GM12891 (cell line): ENCODE measurements around the gene GNB1.

Experiments
- POLR2A ChIP-seq: IDR thresholded peaks from 2 replicates; pipeline ENCODE4 v1.6.1; 2011; ENCODE audit warnings: low read depth, low read length, control low read depth
- POLR2AphosphoS5 ChIP-seq: IDR thresholded peaks from 2 replicates; pipeline ENCODE4 v1.6.1; 2011; ENCODE audit warnings: low read depth, low read length, control low read depth
- SPI1 ChIP-seq: IDR thresholded peaks from 2 replicates; pipeline ENCODE4 v1.6.1; 2011; ENCODE audit warnings: low read depth, low read length, control low read depth

DNA sequence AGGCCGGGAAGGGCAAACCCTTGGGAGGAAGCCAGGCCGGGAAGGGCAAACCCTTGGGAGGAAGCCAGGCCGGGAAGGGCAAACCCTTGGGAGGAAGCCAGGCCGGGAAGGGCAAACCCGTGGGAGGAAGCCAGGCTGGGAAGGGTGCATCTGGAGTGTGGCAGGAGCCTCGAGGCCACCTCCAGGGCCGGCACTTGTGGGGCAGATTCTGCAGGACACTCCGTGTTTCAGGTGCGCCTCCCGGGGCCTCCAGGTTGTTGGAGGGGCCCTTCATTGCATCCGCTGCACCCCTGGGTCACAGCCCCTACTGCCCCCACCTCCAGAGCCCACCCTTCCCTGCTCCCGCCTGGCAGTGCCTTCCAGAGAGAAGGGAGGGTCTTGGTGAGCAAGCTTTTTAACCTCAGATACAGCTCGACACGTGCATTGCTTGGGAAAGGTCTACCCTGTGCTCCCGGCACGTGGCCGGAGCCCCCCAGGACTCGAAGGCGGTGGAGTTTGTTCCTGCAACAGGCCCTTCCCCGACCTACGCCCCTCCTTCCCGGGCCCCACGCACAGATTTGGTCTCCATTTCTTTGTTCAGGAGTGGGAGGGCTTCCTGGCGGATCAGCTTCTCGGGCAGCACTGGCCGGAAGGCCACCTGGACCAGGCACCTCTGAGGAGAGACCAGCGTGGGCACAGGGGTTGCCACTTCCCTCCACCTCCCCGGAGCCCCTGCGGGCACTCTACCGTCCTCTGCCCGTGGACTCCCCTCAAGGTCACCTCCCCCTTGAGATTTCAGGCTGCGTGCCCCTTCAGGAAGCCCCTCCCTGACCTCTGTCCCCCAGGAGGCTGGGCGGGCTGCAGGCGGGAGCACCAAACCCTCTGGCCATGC lies 37.6 kb upstream of the GNB1 start:
- no peak for TF ChIP-seq POLR2AphosphoS5
- no peak for TF ChIP-seq POLR2A
- TF ChIP-seq SPI1: no peak
